ENCODE results near the gene PKP4.

Gene PKP4

DNA sequence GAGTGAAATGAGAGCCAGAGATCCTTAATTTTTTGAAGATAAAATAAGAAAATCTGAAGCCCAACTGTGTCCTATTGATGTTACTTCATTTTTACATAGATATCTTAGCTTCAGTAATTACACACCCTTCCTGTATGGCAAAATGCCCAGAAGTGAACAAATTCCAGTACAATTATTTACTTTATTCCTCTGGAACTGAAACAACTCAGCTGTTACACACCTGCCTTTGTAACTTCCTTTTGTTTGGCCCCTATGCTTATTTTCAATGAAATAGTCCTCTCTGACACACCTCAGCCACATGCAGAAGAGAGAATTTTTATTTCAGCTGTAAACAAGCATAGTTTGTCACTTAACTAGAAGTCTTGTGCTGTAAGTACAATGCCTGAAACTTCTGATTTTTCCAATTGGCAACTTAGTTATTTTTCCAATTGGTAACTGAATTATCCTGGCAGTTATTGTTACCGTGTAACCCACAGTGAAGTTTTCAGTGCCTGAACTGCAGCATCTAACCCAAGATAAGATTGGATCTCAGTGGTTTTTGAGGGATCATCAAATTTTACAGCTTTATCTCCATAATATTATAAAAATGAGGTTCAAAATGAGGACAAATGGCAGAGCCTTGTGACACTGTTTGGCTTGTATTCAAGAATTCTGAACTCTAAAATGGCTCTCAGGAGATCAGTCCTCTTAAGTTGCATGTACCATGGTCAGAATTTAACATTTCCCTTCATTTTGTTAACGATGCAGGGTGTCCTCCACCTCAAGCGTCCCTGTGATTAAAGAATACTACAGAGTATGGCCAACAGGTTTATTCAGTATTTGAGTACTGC is 82.6 kb downstream of the PKP4 start:
- DNase-seq (ENCODE audit: low read depth), result peak; percentile 73

DNA sequence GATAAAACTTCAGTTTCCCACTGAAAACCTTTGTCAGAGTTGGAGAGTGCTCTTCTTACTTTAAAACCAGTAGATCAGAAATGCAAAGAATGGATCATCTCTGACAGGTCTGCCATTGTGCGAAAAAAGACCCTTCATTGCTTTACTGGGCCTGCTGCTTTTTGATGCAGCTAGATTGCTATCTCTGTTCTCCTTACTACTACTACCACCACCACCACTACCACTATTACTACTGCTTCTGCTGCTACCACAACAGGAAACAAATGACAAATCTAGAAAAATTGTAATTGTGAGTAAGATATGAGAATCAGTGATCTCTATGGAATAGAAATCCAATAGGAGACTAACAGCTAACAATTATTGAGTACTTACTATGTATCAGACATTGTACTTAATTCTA is 85.8 kb downstream of the PKP4 start:
- peak; percentile 7 for DNase-seq (ENCODE audit: low read depth)

DNA sequence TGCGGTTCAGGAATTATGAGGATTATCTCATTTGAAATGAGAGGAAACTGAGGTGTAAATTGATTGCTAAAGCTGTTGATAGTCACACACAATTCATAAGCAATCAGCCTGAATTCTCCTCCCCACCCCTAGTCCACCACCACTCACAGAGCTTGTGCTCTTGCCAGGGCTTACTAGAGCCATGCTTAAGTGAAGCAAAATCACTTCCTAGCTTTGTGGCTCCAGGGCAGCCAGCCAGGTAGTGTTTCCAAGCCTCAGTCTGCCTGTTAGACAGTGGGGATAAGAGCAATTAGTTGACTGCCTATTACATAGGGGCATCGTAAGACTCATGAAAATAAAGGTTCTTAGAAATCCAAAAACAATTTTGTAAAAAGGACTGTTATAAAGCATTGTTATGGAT is 87.2 kb downstream of the PKP4 start:
- no peak for DNase-seq (ENCODE audit: low read depth)

DNA sequence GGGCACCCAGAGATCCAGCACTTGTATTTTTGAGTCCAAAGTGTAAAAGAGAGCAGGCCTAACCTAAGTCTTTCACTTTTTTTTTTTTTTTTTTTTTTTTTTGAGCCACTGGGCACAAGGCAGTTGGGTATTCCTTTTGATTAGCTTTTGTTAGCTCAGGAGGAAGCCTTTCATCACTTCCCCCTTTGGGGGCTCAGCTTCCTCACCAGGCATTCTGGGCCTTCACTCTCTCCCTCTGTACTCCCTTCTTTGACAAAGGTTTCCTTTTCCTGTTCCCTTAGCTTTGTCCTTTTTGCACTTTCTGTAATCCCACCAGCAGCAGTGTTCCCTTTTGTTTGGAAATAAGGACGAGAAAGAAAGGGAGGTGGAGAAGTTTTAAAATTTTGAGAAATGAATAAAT is 88.2 kb downstream of the PKP4 start:
- no peak for DNase-seq (ENCODE audit: low read depth)

DNA sequence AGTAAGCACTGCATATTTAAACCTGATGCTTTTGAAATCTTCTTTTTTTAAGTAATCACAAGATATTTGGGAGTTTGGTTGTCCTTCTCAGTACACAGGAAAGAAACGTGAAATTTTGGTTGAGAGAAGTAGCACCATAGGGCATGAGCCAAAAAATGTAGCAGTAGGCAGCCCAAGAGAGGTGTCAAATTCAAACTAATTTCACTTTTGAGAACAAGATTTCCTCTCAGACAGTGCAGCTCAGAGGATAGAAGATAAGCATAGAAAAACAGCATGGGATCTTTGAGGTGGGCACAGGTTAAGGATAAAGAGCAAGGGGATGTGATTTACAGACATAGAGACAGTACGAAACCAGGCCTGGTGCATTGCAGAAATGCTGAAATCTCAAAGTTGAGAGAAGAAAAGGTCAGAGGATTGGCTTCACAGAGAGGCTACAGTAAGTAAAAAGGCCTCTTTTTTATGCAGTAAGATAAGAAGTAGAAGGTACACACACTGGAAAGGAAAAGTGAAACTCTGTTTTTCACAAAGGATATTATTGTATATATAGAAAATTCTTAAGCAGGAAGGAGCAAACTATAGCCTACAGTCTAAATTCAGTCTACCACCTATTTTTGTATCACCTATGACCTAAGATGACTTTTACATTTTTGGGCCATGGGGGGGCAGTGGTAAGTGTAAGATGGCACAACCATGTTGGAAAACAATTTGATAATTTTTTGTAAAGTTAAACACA is 89.8 kb downstream of the PKP4 start:
- no peak for DNase-seq (ENCODE audit: low read depth)

DNA sequence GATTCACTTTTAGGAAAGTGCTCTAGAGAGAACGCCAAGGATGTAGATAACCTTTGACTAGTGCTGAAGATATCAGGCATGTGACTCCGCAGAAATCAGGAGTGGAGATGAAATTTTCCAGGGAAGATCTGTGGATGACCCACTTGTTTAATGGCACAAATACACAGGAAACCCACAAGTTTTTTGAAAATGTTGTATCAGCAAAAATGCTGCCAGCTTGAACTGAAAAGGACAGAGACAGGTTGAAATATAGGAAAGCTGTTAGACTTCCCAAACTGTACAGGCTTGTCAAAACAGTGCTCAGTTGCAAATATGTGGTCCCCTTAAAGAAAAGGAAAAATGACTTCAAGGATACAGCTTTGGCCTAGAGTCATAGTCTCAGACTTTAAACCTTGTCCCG is 96.5 kb downstream of the PKP4 start:
- DNase-seq (ENCODE audit: low read depth), result no peak

DNA sequence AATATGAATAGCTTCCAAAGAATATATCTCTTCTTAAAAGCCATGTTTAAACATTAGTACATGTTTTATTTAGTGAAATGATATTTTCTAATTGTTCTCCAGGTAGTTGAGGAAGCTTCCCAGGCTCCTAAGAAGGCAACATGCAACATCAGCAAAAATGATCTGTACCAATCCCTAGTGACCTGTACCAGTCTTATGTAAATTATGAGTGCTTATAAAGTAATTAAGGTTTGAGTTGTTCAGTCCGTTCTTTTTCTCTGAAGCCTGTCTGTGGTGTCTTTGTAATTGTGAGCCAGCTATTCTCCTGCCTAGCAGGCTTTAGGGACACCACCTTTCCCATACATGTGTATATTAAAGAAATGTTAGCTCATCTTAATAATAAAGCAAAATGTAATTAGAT is 98.2 kb downstream of the PKP4 start:
- no peak for DNase-seq (ENCODE audit: low read depth)

DNA sequence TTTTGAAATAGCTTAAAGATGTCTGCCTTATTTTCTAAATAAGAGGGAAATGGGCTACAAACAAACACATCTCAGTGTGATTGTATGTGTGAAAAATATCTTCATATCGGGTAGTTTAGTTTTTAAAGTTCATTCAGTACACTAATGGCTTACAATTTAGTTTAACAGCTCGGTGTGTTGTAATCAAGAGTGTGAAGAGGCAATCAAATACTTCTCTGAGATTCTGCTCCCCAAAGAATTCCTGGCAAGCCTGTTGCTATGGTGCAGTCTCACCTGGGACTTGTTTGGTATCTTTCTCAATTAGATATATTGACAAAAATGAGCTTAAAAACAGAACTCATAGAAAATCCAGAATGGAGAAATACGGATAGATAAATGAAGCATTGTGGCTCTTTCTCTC is 99.4 kb downstream of the PKP4 start:
- DNase-seq (ENCODE audit: low read depth), result no peak

DNA sequence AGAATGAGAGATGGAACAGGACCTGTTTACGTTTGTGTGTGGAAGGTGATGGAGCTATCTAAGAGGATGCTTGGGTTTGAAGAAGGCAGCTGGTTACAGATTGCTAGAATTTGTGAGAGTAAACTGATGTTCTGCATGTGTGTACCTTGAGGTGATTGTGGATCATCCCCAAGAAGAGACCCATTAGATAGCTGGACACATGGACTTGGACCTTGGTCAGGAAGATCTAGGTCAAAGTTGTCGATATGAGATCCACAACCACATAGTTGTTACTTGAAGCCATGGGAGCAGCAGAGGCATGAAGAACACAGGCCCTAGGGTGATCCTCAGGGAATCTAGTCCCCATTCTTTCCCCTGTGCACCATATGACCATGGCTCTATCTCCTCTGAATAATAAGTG is 101.0 kb downstream of the PKP4 start:
- DNase-seq (ENCODE audit: low read depth), result no peak

DNA sequence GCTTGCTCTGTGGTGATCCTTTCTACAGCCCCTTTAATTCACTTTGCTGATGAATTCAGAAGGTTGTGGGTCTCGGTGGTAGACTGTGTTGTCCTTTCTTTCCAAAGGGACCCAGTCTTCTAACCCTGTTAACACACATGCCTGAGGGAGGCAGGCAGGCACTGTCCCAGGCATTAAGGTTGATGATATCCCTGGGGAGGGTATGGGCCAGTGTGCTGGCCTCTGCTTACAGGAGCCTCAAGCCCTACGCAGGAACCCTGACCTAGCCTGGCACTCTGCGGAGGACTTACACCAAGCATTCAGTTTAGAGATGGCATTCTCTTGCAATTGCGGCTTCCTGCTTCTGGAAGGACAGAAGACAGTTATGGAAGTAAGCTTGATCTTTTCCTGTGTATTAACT is 102.5 kb downstream of the PKP4 start:
- no peak for DNase-seq (ENCODE audit: low read depth)

DNA sequence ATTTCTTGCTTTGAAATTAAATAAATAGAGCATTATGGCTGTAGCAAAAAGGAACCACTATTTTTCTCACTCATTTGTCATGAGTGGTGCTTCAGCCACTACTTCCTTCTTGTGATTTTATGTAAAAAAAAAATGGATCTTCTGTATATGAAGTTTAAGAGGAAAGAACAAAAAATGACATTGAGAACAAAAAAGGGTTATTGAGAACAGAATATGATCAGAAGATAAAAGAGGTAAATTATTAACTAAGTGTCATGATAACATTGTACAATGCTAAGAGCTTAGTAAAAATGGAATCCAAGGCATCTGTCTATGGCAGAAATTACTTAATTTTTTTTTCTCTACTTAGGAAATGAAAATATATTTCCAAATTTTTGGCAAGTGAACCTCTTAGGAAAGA is 103.5 kb downstream of the PKP4 start:
- DNase-seq (ENCODE audit: low read depth), result no peak

DNA sequence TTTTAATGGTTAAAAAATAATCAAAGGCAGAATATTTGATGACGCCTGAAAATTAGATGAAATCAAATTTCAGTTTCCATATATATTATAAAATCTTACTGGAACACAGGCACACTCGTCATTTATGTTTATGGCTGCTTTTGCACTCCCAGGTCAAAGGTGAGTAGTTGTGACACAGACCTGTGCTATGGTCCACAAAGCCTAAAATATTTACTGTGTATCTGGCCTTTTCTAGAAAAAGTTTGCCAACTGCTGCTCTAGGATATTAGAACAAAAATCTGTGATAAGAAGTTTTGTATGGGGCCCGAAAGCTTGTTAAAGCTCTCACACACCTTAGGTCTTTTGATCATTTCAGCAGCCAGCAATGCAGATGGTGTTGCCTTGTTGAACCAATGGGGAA is 104.3 kb downstream of the PKP4 start:
- no peak for DNase-seq (ENCODE audit: low read depth)

DNA sequence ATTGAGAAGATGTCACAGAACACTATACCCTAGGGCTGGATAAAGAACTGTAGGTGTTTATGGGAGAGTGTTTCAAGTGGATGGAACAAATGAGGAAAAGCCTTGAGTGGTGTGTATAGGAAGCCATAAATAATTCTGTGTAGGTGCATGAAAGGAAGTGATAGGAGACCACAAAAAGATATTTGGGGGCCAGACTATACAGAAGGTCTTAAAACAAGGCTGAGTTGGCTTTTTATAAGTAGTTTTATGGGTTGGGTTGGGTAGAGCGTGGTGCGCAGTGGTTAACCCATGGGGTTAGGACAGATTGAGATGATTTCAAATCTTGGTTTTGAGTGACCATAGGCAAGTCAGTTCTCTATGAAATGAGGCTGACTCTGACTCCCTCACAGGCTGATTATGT is 110.5 kb downstream of the PKP4 start:
- no peak for DNase-seq (ENCODE audit: low read depth)

DNA sequence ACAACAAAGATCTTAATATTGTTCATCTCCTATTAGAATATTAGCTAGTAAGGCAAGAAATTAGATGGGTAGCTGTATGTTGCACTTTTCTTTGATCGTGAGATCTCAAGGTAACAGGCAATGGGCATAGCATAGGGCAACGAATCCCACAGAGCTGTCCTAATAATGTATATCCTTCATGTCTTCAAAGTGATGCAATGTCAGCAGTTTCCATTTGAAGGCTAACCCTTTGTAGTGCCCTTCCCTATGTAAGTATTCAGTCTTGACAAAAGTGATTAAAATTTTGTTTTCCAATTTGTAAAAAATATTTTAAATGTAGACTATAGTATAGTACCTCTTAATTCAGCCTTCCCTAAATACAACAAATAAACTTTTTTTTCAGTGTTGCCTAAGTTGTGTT is 112.5 kb downstream of the PKP4 start:
- no peak for DNase-seq (ENCODE audit: low read depth)

DNA sequence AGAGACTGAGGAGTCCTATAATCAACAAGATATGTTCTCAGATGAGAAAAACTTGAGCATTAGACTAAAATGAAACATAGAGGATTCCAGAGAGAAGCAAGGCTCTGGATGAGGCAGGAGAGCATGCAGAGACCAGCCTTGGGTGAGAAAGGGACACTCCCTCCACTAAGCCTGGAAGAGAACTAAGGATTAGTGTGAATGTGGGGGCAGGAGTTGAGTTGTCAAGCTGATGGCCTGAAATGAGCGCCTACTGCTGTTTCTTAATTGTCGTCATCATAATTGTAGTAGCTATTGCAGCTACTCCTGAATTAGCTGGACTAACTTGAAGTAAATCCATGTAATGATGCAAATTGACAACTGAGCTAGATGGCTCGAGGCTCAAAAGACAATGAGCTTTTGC is 114.1 kb downstream of the PKP4 start:
- no peak for DNase-seq (ENCODE audit: low read depth)

DNA sequence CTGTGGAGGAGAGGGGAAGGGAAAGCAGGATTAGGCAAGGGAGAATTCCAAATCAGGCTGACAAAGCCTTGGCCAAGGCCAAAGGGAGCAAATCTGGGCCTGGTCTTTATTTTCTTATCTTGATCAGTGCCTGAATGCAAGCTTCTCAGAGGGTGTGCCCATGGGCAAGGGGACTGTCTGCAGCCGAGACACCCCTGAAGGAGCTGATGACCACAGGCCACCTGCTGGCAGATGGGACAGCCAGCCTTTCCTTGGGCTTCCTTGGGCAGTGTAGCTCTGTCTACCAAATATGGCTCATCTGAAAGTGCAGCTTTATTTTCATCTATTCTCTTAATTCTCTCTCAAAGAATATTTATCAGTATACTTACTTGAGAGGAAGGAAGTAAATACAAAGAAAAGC is 117.0 kb downstream of the PKP4 start:
- DNase-seq (ENCODE audit: low read depth), result no peak

DNA sequence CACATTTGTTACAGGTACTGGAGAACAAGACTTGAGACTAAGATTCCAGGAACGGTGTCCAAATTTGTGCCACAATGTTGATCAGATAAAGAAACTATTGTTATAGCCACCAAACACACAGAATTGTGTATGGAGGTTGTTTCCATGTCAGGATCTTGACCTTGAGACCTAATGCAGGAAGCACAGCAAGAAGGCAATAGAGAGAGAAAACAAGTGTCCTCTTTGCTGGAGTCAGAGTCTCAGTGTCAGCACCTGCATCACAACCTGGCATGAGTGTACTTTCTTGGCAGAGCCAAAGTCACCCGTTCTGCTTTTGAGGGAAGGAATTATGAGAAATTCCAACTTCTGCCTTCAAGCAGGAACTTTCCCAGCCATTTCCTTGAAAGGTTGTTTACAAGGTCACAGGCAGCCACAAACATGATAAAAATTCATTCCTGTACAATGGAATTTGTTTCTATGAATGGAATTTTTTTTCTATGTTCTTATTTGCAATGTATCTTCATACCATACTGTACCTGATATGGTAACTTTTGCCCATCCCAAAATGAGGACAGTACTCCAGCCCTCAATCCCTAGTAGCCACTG is 118.4 kb downstream of the PKP4 start:
- DNase-seq (ENCODE audit: low read depth), result peak; percentile 48

DNA sequence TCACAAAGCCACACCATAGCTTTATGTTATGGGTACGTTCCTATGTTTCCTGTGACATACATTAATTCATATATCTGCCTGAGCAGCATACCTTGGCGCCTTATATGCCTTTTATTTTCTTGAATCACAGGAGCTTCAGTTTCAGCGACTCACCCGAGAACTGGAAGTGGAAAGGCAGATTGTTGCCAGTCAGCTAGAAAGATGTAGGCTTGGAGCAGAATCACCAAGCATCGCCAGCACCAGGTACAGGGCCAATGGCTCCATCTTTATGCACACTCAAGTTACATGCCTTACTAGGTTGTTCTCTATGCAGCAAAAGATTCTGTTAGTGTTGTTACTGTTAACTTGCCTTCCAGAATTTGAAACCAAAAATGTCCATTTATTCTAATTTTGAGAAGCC is 120.4 kb downstream of the PKP4 start:
- no peak for DNase-seq (ENCODE audit: low read depth)

DNA sequence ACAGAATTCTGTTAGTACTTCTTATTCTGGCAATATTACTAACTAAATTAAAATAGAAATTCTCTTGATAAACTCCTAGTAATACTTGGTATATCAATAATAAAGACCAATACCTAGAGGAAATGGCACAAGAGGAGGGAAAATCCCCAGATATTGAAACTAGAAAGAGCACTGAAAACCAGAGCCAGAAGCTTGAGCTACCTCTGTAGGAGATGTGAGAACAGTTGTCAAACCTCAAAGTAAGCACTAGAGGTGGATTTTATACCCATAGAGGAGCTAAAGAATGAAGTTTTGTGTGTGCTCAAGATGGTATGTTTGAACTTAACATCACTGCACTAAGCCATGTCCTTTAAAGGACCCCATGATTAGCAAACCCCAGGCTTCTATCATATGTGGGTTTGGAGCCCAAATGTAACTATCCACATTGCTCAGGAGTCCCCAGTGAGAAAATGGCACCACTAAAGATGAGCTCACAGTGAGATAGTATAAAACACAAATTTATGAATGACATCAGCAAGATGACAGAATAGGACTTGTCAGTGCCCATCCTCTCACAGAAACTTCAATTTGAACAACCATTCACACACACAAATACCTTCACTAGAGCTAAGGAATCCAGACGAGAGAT is 122.1 kb downstream of the PKP4 start:
- DNase-seq (ENCODE audit: low read depth), result no peak

DNA sequence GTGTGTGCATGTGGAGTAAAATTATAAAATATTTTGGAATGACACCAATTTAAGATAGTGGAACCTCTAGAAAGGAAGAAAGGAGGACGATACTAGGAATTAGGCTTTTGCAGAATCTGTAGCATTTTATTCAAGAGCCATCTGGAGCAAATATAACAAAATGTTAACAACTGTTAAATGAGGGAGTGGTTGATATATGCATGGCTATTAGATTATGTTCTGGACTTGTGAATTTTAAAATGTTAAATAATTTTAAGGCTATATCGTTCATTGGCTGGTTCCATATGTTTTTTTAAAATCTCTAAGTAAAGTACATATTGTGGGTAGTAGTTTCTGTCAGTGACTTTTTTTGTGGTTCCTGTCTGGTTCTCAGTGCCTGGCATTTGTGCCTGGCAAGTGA is 123.2 kb downstream of the PKP4 start:
- no peak for DNase-seq (ENCODE audit: low read depth)

DNA sequence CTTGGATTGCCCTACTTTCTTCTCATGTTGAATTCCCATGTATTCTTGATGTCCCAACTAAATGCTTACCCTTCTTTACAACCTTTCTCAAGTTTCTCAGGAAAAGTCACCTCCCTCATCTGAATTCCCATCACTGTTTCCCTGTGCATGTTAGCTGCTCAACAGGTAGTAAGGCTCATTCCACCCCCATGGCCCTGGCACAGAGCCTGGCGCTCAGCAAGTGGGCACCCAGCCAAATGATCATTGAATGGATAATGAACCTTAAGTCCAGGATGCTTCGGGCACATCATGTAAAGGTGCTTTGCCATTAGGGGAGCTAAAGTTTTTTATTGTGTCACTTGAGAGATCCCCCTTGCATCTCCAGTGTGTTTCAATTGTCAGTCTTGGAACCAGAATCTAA is 124.0 kb downstream of the PKP4 start:
- no peak for DNase-seq (ENCODE audit: low read depth)

DNA sequence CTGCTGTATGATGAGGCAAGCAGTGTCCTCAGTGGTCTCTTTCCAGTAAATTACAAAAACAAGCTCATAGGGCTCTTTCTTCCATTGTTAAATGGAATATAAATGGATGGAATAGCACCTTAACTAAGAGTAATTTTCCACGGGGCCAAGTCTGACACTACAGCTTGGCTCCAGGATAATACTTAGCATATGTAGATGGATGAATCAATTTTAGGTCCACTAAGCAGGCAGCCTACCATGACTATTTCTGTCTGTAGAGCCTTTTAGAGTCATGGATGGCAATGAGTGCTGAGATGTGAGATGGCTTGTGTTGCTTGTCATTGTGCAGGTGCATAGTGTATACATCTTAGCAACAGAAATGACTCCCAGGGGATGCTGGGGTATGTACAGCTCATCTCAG is 125.9 kb downstream of the PKP4 start:
- no peak for DNase-seq (ENCODE audit: low read depth)

DNA sequence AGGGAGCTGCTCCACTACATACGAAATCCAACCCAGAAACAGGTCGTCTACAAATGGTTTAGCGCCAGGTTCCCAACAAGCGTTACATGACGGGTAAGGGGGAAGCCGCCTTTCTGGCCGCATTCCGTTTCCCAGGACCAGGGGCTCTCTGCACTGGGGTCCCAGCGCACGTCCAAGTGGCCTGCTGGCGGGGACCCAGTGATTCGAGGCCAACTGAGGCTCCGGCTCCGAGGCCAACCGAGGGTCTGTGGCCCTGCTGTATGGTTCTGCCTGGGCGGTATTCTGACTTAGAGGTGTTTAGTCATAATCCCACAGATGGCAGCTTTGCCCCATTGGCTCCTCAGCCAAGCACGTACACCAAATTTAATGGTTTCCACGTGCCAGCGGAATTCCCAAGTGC is 127.2 kb downstream of the PKP4 start:
- DNase-seq (ENCODE audit: low read depth), result no peak
